ENCODE measurements around the gene POU3F1.

POU3F1 gene

GRCh38 chr1:38003261-38004250 is 43.0 kb downstream of the POU3F1 start:
- Mint-ChIP-seq H3K27me3 (peaks cover 0 to 13% of the 10 kb centered on the region in 2 donors), H3K4me3 (peak overlapping the region; percentile 36 to 80), H3K4me1 (peaks cover 27 to 44% of the 10 kb centered on the region in 2 donors), H3K9me3 (no peaks in the 10 kb centered on the region), H3K27ac (no peak overlapping the region), H3K36me3 (peaks cover 0 to 1% of the 10 kb centered on the region in 2 donors)
- DNase-seq = no peak
- no peak for ATAC-seq (replicated peaks)

- Mint-ChIP-seq H3K27me3 (peaks cover 0 to 13% of the 10 kb centered on the region in 2 donors), H3K9me3 (no peaks in the 10 kb centered on the region), H3K27ac (no peak overlapping the region), H3K4me1 (peaks cover 27 to 51% of the 10 kb centered on the region in 2 donors), H3K36me3 (peaks cover 1 to 8% of the 10 kb centered on the region in 2 donors), H3K4me3 (no peak overlapping the region)
- no peak for ATAC-seq (replicated peaks)
- no peak for DNase-seq
Measured at GRCh38 chr1:38000529-38001455, 45.8 kb downstream of the POU3F1 start.

- H3K36me3 Mint-ChIP-seq = peaks cover 1 to 11% of the 10 kb centered on the region in 2 donors
- H3K4me1 Mint-ChIP-seq = peaks cover 29 to 55% of the 10 kb centered on the region in 2 donors
- H3K27ac Mint-ChIP-seq = no peak overlapping the region
- no peak for ATAC-seq (replicated peaks)
- H3K27me3 Mint-ChIP-seq = peaks cover 0 to 13% of the 10 kb centered on the region in 2 donors
- no peak overlapping the region for H3K4me3 Mint-ChIP-seq
- no peak for DNase-seq
- H3K9me3 Mint-ChIP-seq = no peaks in the 10 kb centered on the region
Measured at GRCh38 chr1:38000233-38000528, 46.4 kb downstream of the POU3F1 start.

- no peak for DNase-seq
- H3K27me3 Mint-ChIP-seq = peaks cover 0 to 12% of the 10 kb centered on the region in 2 donors
- H3K4me3 Mint-ChIP-seq = peak overlapping the region; percentile 18 to 29
- ATAC-seq (replicated peaks) = peak in 1 of 2 donors; percentile 24
- peak overlapping the region; percentile 95 for H3K27ac Mint-ChIP-seq
- no peaks in the 10 kb centered on the region for H3K9me3 Mint-ChIP-seq
- H3K4me1 Mint-ChIP-seq = peaks cover 31 to 58% of the 10 kb centered on the region in 2 donors
- H3K36me3 Mint-ChIP-seq = peaks cover 1 to 15% of the 10 kb centered on the region in 2 donors
Measured at GRCh38 chr1:37999430-38000232, 47.0 kb downstream of the POU3F1 start.

GRCh38 chr1:37998913-37999429 is 47.6 kb downstream of the POU3F1 start:
- Mint-ChIP-seq H3K9me3 (no peaks in the 10 kb centered on the region), H3K4me1 (peaks cover 25 to 53% of the 10 kb centered on the region in 2 donors), H3K27me3 (peaks cover 0 to 5% of the 10 kb centered on the region in 2 donors), H3K36me3 (peaks cover 1 to 15% of the 10 kb centered on the region in 2 donors), H3K27ac (peak overlapping the region; percentile 95), H3K4me3 (peak overlapping the region; percentile 18 to 29)
- ATAC-seq (replicated peaks) (peak in 1 of 2 donors; percentile 49), DNase-seq (no peak)

GRCh38 chr1:37998089-37998808 is 48.3 kb downstream of the POU3F1 start:
- no peak for DNase-seq

GRCh38 chr1:37997256-37998088 is 49.1 kb downstream of the POU3F1 start:
- no peaks in the 10 kb centered on the region for H3K27me3 Mint-ChIP-seq
- ATAC-seq (replicated peaks) = no peak

More at GRCh38 chr1:37998089-37998808, 48.3 kb downstream of the POU3F1 start:
- Mint-ChIP-seq H3K4me3 (no peak overlapping the region), H3K4me1 (peaks cover 21 to 45% of the 10 kb centered on the region in 2 donors), H3K27ac (no peak overlapping the region), H3K36me3 (peaks cover 1 to 15% of the 10 kb centered on the region in 2 donors), H3K9me3 (no peaks in the 10 kb centered on the region), H3K27me3 (no peaks in the 10 kb centered on the region)
- ATAC-seq (replicated peaks) = no peak

GRCh38 chr1:37995751-37996345 is 50.7 kb downstream of the POU3F1 start:
- Mint-ChIP-seq H3K4me3 (peak overlapping the region; percentile 73 to 82), H3K4me1 (peaks cover 19 to 36% of the 10 kb centered on the region in 2 donors), H3K9me3 (no peaks in the 10 kb centered on the region), H3K36me3 (peaks cover 0 to 15% of the 10 kb centered on the region in 2 donors), H3K27me3 (no peaks in the 10 kb centered on the region), H3K27ac (no peak overlapping the region)
- ATAC-seq (replicated peaks) (peak; percentile 64 to 77), DNase-seq (no peak)

More at GRCh38 chr1:37997256-37998088, 49.1 kb downstream of the POU3F1 start:
- no peaks in the 10 kb centered on the region for H3K9me3 Mint-ChIP-seq
- H3K27ac Mint-ChIP-seq = peak overlapping the region; percentile 68
- H3K4me1 Mint-ChIP-seq = peaks cover 21 to 44% of the 10 kb centered on the region in 2 donors
- H3K4me3 Mint-ChIP-seq = no peak overlapping the region
- H3K36me3 Mint-ChIP-seq = peaks cover 1 to 15% of the 10 kb centered on the region in 2 donors
- DNase-seq = no peak

GRCh38 chr1:37994886-37995566 is 51.6 kb downstream of the POU3F1 start:
- H3K27me3 Mint-ChIP-seq = no peaks in the 10 kb centered on the region
- H3K4me1 Mint-ChIP-seq = peaks cover 17 to 33% of the 10 kb centered on the region in 2 donors
- DNase-seq (no peak), ATAC-seq (replicated peaks) (no peak)
- peak overlapping the region; percentile 42 for H3K27ac Mint-ChIP-seq
- H3K36me3 Mint-ChIP-seq = peaks cover 0 to 15% of the 10 kb centered on the region in 2 donors
- H3K4me3 Mint-ChIP-seq = peak overlapping the region; percentile 64 to 82
- no peaks in the 10 kb centered on the region for H3K9me3 Mint-ChIP-seq
